Neuronal stem cell (in vitro differentiated cells): ENCODE results near the gene BMF.

ENCODE experiments used
- DNase-seq: peaks from one replicate; pipeline ENCODE4 v3.0.0-alpha.2; 2013; ENCODE audit warnings: low spot score
- H2AFZ ChIP-seq: one replicate; pipeline ENCODE4 v1.6.1; 2013; ENCODE audit warnings: mild to moderate bottlenecking, low read length, inconsistent platforms
- H2AK5ac ChIP-seq: 2 replicates; pipeline ENCODE4 v1.6.1; 2013; ENCODE audit warnings: low read depth, mild to moderate bottlenecking, inconsistent platforms, low read length, moderate library complexity, mixed read lengths
- H2BK120ac ChIP-seq: 2 replicates; pipeline ENCODE4 v1.6.1; 2013; ENCODE audit warnings: low read depth, mild to moderate bottlenecking, inconsistent platforms, low read length, moderate library complexity, mixed read lengths
- H2BK12ac ChIP-seq: one replicate; pipeline ENCODE4 v1.6.1; 2013; ENCODE audit warnings: low read length, inconsistent platforms
- H2BK15ac ChIP-seq: 2 replicates; pipeline ENCODE4 v1.6.1; 2013; ENCODE audit warnings: mild to moderate bottlenecking, low read length, inconsistent platforms, mixed read lengths
- H2BK5ac ChIP-seq: one replicate; pipeline ENCODE4 v1.6.1; 2013; ENCODE audit warnings: inconsistent platforms, mild to moderate bottlenecking, low read length, moderate library complexity
- H3K14ac ChIP-seq: one replicate; pipeline ENCODE4 v1.6.1; 2013; ENCODE audit warnings: low read length, inconsistent platforms
- H3K18ac ChIP-seq: 2 replicates; pipeline ENCODE4 v1.6.1; 2013; ENCODE audit warnings: low read length, inconsistent platforms
- H3K23ac ChIP-seq: 2 replicates; pipeline ENCODE4 v1.6.1; 2013; ENCODE audit warnings: low read depth, mild to moderate bottlenecking, mixed read lengths, low read length, inconsistent platforms; ENCODE audit not compliant: poor library complexity
- H3K27ac ChIP-seq: replicated peaks from 3 replicates; pipeline ENCODE4 v1.5.1; 2013; ENCODE audit warnings: low read length, inconsistent platforms
- H3K27me3 ChIP-seq, 3 experiments: 2 replicates each; pipeline ENCODE4 v1.6.1; 2013; ENCODE audit warnings: low read length in 3 of 3, mild to moderate bottlenecking in 2 of 3, inconsistent platforms in 1 of 3, low read depth in 1 of 3, mixed read lengths in 1 of 3, moderate library complexity in 1 of 3; ENCODE audit not compliant: control insufficient read depth in 3 of 3, insufficient read depth in 3 of 3
- H3K36me3 ChIP-seq, 2 donors: replicated peaks in 1 of 2; 2 replicates each; pipeline ENCODE4 v1.6.1; 2013; ENCODE audit warnings: low read length in 2 of 2; ENCODE audit not compliant: control insufficient read depth in 2 of 2, insufficient read depth in 2 of 2
- H3K4ac ChIP-seq: 2 replicates; pipeline ENCODE4 v1.6.1; 2013; ENCODE audit warnings: inconsistent platforms, mild to moderate bottlenecking, low read length, moderate library complexity
- H3K4me1 ChIP-seq, 2 donors: 1 replicate in 1 of 2; 2 replicates in 1 of 2; pipeline ENCODE4 v1.6.1; 2013; ENCODE audit warnings: low read length in 2 of 2, low read depth in 1 of 2; ENCODE audit not compliant: control insufficient read depth in 2 of 2, insufficient read depth in 1 of 2
- H3K4me2 ChIP-seq: one replicate; pipeline ENCODE4 v1.6.1; 2013; ENCODE audit warnings: mild to moderate bottlenecking, low read length, inconsistent platforms; ENCODE audit not compliant: insufficient read depth, poor library complexity, severe bottlenecking
- H3K4me3 ChIP-seq, 2 donors: 2 replicates each; pipeline ENCODE4 v1.5.1; 2013; ENCODE audit warnings: low read length in 2 of 2, mild to moderate bottlenecking in 2 of 2, inconsistent platforms in 1 of 2, moderate library complexity in 1 of 2
- H3K79me1 ChIP-seq: one replicate; pipeline ENCODE4 v1.6.1; 2013; ENCODE audit warnings: low read depth, mild to moderate bottlenecking, inconsistent platforms, low read length, moderate library complexity
- H3K9ac ChIP-seq: one replicate; pipeline ENCODE4 v1.6.1; 2013; ENCODE audit warnings: mild to moderate bottlenecking, low read depth, low read length, inconsistent platforms; ENCODE audit not compliant: poor library complexity
- H3K9me3 ChIP-seq, 2 donors: replicated peaks in 1 of 2; 2 replicates each; pipeline versions ENCODE3 to v1.6.1; 2013; ENCODE audit warnings: low read length in 2 of 2, mild to moderate bottlenecking in 2 of 2, inconsistent platforms in 1 of 2, low read depth in 1 of 2, mixed read lengths in 1 of 2, moderate library complexity in 1 of 2; ENCODE audit not compliant: control insufficient read depth in 2 of 2, insufficient read depth in 1 of 2
- H4K8ac ChIP-seq: one replicate; pipeline ENCODE4 v1.6.1; 2013; ENCODE audit warnings: low read depth, mild to moderate bottlenecking, inconsistent platforms, low read length, moderate library complexity
- H4K91ac ChIP-seq: one replicate; pipeline ENCODE4 v1.6.1; 2013; ENCODE audit warnings: low read length, low read depth, mild to moderate bottlenecking, inconsistent platforms; ENCODE audit not compliant: poor library complexity
- WGBS, 2 donors: extraction: QIAGEN DNeasy Blood & Tissue Kit; methylation state at CpG; one replicate each; pipeline ENCODE4 v1.1.7; 2013; ENCODE audit warnings: missing lambda C conversion rate in 2 of 2, mixed read lengths in 1 of 2; ENCODE audit not compliant: insufficient read length in 2 of 2, insufficient replicate concordance in 1 of 2; ENCODE audit errors: extremely low coverage in 2 of 2; 5-methylcytosine and 5-hydroxymethylcytosine counted together

Gene BMF

DNA sequence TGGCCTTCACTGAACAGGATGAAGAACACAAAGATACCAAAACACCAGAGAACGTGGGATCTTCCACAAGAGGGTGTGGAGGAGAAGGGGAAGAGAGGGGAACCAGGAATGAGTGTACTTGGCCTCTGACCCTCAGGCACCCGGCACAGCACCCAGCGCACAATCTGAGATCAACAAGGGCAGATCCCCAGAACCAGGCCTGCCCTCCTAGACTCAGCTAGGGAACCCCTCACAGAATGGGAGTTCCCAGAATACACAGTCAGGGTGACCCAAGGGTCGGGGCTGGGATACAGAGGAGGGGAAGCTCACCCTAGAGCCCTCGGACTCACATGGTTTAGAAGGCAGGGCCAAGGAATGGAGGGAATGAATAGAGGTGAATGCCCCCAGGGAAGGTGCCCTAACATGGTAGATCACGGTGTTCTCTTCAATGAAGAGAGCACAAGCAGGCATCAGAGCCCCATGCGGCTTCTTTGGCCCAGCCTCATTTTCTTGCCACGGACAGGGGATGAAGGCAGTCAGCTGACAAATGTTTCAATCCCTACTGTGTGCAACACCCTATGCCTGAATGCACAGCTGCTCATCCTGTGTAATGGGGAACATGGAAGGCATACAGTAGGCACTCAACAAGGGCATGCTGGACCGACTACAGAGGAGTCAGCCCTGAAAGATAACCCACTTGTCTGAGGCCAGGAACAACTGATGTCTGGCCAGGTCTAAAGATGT lies 13.1 kb downstream of the BMF start:
- WGBS, 2 donors: no CpG with 5 or more reads among the region's 9 CpGs
- Histone ChIP-seq H3K9me3 (no peaks in the 10 kb centered on the region), H3K14ac (no peak overlapping the region), H3K23ac (no peak overlapping the region), H2AFZ (no peak overlapping the region), H4K91ac (no peak overlapping the region), H3K9ac (no peak overlapping the region), H3K4ac (no peak overlapping the region), H3K4me1 (peaks cover 44 to 57% of the 10 kb centered on the region in 2 donors), H2BK15ac (no peak overlapping the region), H2AK5ac (no peak overlapping the region), H3K4me2 (no peak overlapping the region), H2BK12ac (no peak overlapping the region), H2BK5ac (no peak overlapping the region), H3K36me3 (no peaks in the 10 kb centered on the region), H3K27me3 (peaks cover 0 to 13% (median 0%) of the 10 kb centered on the region in 3 experiments), H3K27ac (no peak overlapping the region), H3K79me1 (no peaks in the 10 kb centered on the region), H3K18ac (no peak overlapping the region), H3K4me3 (no peak overlapping the region), H2BK120ac (no peak overlapping the region), H4K8ac (no peak overlapping the region)
- no peak for DNase-seq

GRCh38 chr15:40094156-40094555 lies 14.5 kb downstream of the BMF start:
- no peaks in the 10 kb centered on the region for H3K9me3 ChIP-seq
- H3K9ac ChIP-seq: no peak overlapping the region
- DNase-seq: no peak
- H3K18ac ChIP-seq: no peak overlapping the region
- H2BK12ac ChIP-seq: no peak overlapping the region
- no peak overlapping the region for H3K23ac ChIP-seq
- H3K27ac ChIP-seq: no peak overlapping the region
- peaks cover 0 to 21% (median 0%) of the 10 kb centered on the region in 3 experiments for H3K27me3 ChIP-seq
- H2BK120ac ChIP-seq: no peak overlapping the region
- H2BK15ac ChIP-seq: no peak overlapping the region
- no peak overlapping the region for H3K14ac ChIP-seq
- H4K91ac ChIP-seq: no peak overlapping the region
- no peak overlapping the region for H2BK5ac ChIP-seq
- no peaks in the 10 kb centered on the region for H3K79me1 ChIP-seq
- H3K4me1 ChIP-seq: peaks cover 50 to 66% of the 10 kb centered on the region in 2 donors
- no peaks in the 10 kb centered on the region for H3K36me3 ChIP-seq
- no peak overlapping the region for H4K8ac ChIP-seq
- H3K4ac ChIP-seq: no peak overlapping the region
- H2AK5ac ChIP-seq: no peak overlapping the region
- no peak overlapping the region for H3K4me2 ChIP-seq
- H3K4me3 ChIP-seq: no peak overlapping the region
- H2AFZ ChIP-seq: no peak overlapping the region
- no CpG with 5 or more reads among the region's 4 CpGs for WGBS, 2 donors

DNA sequence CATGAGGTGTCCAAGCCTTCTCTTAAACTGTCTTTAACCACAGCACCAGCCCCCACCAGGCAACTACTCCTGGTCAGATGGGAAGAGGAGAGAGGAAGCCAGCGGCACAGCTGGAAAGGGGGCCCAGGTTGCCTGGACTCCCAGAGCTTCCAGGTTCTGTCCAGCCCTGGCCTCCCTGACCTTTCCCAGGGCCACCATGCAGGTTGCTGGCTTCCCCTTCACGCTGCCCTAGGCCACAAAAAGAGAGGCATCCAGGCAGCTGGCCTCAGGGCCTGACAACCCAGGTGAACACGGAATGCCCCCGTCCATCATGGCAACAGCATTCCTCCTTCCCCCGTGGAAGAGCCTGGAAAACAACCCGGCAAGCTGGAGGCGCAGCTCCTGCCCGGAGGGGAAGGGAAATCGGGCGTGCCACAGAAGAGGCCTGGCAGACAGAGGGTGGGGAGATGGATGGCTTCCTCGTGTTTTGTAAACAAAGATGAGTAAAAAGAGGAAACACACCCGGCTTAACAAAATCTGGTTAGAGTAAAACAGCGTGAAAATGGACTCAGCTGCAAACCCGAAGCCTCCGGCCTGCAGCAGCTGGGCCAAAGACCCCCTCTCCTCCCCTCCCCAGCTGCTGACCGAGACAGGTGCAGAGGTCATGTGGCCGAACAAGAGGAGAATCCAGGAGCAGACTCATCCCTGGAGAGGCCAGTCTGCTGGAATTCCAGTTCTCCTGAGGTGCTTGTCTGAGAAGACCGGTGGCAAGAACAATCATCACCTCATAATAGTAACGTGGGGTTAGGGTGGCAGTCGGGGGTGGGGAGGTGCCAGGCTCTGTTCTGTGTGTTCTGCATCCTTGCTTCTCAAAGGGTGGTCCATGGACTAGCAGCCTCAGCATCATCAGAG lies 15.5 kb downstream of the BMF start:
- H3K23ac ChIP-seq: no peak overlapping the region
- H2AFZ ChIP-seq: peak overlapping the region; percentile 40
- H3K9me3 ChIP-seq: no peaks in the 10 kb centered on the region
- H2BK5ac ChIP-seq: no peak overlapping the region
- H3K79me1 ChIP-seq: no peaks in the 10 kb centered on the region
- H2AK5ac ChIP-seq: no peak overlapping the region
- no peak for DNase-seq
- H3K4me1 ChIP-seq: peaks cover 52 to 66% of the 10 kb centered on the region in 2 donors
- no peaks in the 10 kb centered on the region for H3K36me3 ChIP-seq
- no peak overlapping the region for H4K91ac ChIP-seq
- peak overlapping the region; percentile 8 for H3K18ac ChIP-seq
- peaks cover 0 to 21% (median 0%) of the 10 kb centered on the region in 3 experiments for H3K27me3 ChIP-seq
- H3K4me2 ChIP-seq: no peak overlapping the region
- no peak overlapping the region for H3K27ac ChIP-seq
- no peak overlapping the region for H2BK15ac ChIP-seq
- no CpG with 5 or more reads among the region's 20 CpGs for WGBS, 2 donors
- no peak overlapping the region for H3K4ac ChIP-seq
- H3K9ac ChIP-seq: no peak overlapping the region
- no peak overlapping the region for H2BK120ac ChIP-seq
- H3K14ac ChIP-seq: no peak overlapping the region
- no peak overlapping the region for H2BK12ac ChIP-seq
- H3K4me3 ChIP-seq: no peak overlapping the region
- no peak overlapping the region for H4K8ac ChIP-seq
